K562 (cell line): ENCODE data around the gene SLC38A1. TPM values are rescaled to one million over a fixed set of nuclear protein-coding genes. Genes with fewer than 3 reads are reported as not detected.

Source experiments
- ATAC-seq: fragments of 200-7000 bp; cut with Tn5 transposase; 3 replicates; pipeline ENCODE4 v1.9.1; 2020; ENCODE audit warnings: moderate library complexity
- BruUV-seq: library from RNA; stranded (reverse); fragments of 400-500 nt; replicated peaks from 2 replicates; lab custom pipeline; 2021; lab: Mats Ljungman, UMichigan
- CTCF ChIA-PET: fragments of 300-600 bp; formaldehyde crosslinking; extraction: SDS; loops from one replicate; lab custom pipeline; 2021; ENCODE audit warnings: low intra/inter-chr PET ratio; lab: Yijun Ruan, JAX
- POLR2A ChIA-PET: fragments of 300-600, 350-650 bp; sonication (Branson Sonifier 250); formaldehyde crosslinking; extraction: SDS; loops from one replicate; lab custom pipeline; 2021; ENCODE audit warnings: antibody characterized with exemption, inconsistent platforms; lab: Yijun Ruan, JAX
- DNase-seq, 4 experiments: peaks; one replicate each; pipeline versions ENCODE4 v3.0.0 to v3.0.0-alpha.2; 2011 to 2018; ENCODE audit warnings: low spot score in 3 of 4, mixed read lengths in 3 of 4; ENCODE audit errors: extremely low read depth in 1 of 4
- FAIRE-seq: peaks from 2 replicates; lab custom pipeline; 2011; peaks lifted over from hg19 to GRCh38; lab: Jason Lieb, UNC
- H2AFZ ChIP-seq: 2 replicates; pipeline ENCODE4 v1.6.0; 2011; ENCODE audit warnings: low read depth, low read length, control low read depth, inconsistent platforms
- H3K27ac ChIP-seq: fragments of 200-600 bp; 3 replicates; pipeline ENCODE4 v1.8.0; 2011; ENCODE audit warnings: low read depth, mild to moderate bottlenecking, control low read depth, inconsistent platforms, low read length, moderate library complexity, mixed read lengths; ENCODE audit errors: extremely low read depth
- H3K27me3 ChIP-seq, 2 experiments: fragments of 300-600 bp in 1 of 2; 2 replicates in 1 of 2; 3 replicates in 1 of 2; pipeline versions ENCODE4 v1.6.0 to v1.8.0; 2011; ENCODE audit warnings: inconsistent platforms in 2 of 2, low read length in 2 of 2, mild to moderate bottlenecking in 1 of 2, mixed read lengths in 1 of 2, moderate library complexity in 1 of 2; ENCODE audit not compliant: control insufficient read depth in 2 of 2, insufficient read depth in 2 of 2
- H3K36me3 ChIP-seq: fragments of 300-600 bp; 3 replicates; pipeline ENCODE4 v1.8.0; 2011; ENCODE audit warnings: mild to moderate bottlenecking, low read length, inconsistent platforms; ENCODE audit not compliant: control insufficient read depth, insufficient read depth
- H3K4me1 ChIP-seq, 2 experiments: fragments of 200-600 bp in 1 of 2; replicated peaks in 1 of 2; 2 replicates in 1 of 2; 3 replicates in 1 of 2; pipeline versions ENCODE4 v1.5.1 to v1.8.0; 2011; ENCODE audit warnings: inconsistent platforms in 2 of 2, low read length in 2 of 2, mild to moderate bottlenecking in 1 of 2, mixed read lengths in 1 of 2, moderate library complexity in 1 of 2; ENCODE audit not compliant: control insufficient read depth in 2 of 2, insufficient read depth in 2 of 2
- H3K4me2 ChIP-seq: 2 replicates; pipeline ENCODE4 v1.6.1; 2011; ENCODE audit warnings: low read length, control low read depth, inconsistent platforms, mixed read lengths; ENCODE audit not compliant: insufficient read depth
- H3K4me3 ChIP-seq: fragments of 200-600 bp; sonication (generic), shearing (Covaris generic); 2 replicates; pipeline ENCODE4 v1.5.1; 2016; ENCODE audit warnings: control low read depth, inconsistent platforms
- H3K79me2 ChIP-seq: fragments of 200-600 bp; 3 replicates; pipeline ENCODE4 v1.8.0; 2011; ENCODE audit warnings: low read length, inconsistent platforms; ENCODE audit not compliant: control insufficient read depth, insufficient read depth
- H3K9ac ChIP-seq, 2 experiments: 2 replicates each; pipeline versions ENCODE4 v1.6.0 to v1.6.1; 2011; ENCODE audit warnings: low read depth in 2 of 2, low read length in 2 of 2, control low read depth in 1 of 2, inconsistent platforms in 1 of 2, mild to moderate bottlenecking in 1 of 2, mixed read lengths in 1 of 2; ENCODE audit not compliant: insufficient read depth in 1 of 2
- H3K9me1 ChIP-seq: one replicate; pipeline ENCODE4 v1.6.0; 2011; ENCODE audit warnings: inconsistent platforms, mild to moderate bottlenecking, low read length, moderate library complexity; ENCODE audit not compliant: control insufficient read depth, insufficient read depth
- H3K9me3 ChIP-seq: replicated peaks from 2 replicates; pipeline ENCODE4 v1.5.1; 2011; ENCODE audit warnings: low read depth, low read length, inconsistent platforms; ENCODE audit not compliant: control insufficient read depth, insufficient read depth
- H4K20me1 ChIP-seq: replicated peaks from 2 replicates; pipeline ENCODE4 v1.6.1; 2011; ENCODE audit warnings: low read length, inconsistent platforms, mixed read lengths; ENCODE audit not compliant: control insufficient read depth, insufficient read depth
- BMI1 ChIP-seq: fragments of 150-350 bp; IDR thresholded peaks from 2 replicates; pipeline ENCODE4 v1.6.1; 2014; ENCODE audit warnings: low read length
- GABPA ChIP-seq: fragments of 200-800 bp; sonication (Bioruptor generic); conservative IDR thresholded peaks from 2 replicates; pipeline ENCODE4 v1.6.1; 2016; ENCODE audit warnings: low read depth, missing genetic modification characterization, missing compliant biosample characterization
- HEY1 ChIP-seq: fragments of 250-450 bp; sonication (Bioruptor Pico); IDR thresholded peaks from 2 replicates; pipeline ENCODE4 v1.5.0; 2020; ENCODE audit warnings: mild to moderate bottlenecking, moderate library complexity, borderline replicate concordance
- KAT8 ChIP-seq: fragments of 450-650 bp; IDR thresholded peaks from 2 replicates; pipeline ENCODE4 v1.6.1; 2016; ENCODE audit warnings: low read depth, mild to moderate bottlenecking
- MEF2D ChIP-seq: conservative IDR thresholded peaks from 2 replicates; pipeline ENCODE4 v1.6.1; 2016; ENCODE audit warnings: low read depth, missing genetic modification characterization, missing compliant biosample characterization
- NFE2 ChIP-seq: IDR thresholded peaks from 2 replicates; pipeline ENCODE4 v1.6.1; 2014; ENCODE audit warnings: antibody characterized with exemption, low read depth
- PTTG1 ChIP-seq: fragments of 450-650 bp; IDR thresholded peaks from 2 replicates; pipeline ENCODE4 v1.6.1; 2016; ENCODE audit warnings: low read depth, mild to moderate bottlenecking, missing genetic modification characterization, missing compliant biosample characterization
- RBM22 ChIP-seq: fragments of 200-400 bp; formaldehyde crosslinking; IDR thresholded peaks from 2 replicates; pipeline ENCODE4 v1.6.1; 2018; ENCODE audit warnings: low read length, low read depth; ENCODE audit not compliant: poor library complexity, severe bottlenecking
- XRCC5 ChIP-seq: fragments of 200-400 bp; formaldehyde crosslinking; IDR thresholded peaks from 2 replicates; pipeline ENCODE4 v1.6.1; 2017; ENCODE audit warnings: low read depth, mild to moderate bottlenecking, low read length
- ZNF717 ChIP-seq: fragments of 250-450 bp; sonication (Bioruptor Pico); IDR thresholded peaks from 2 replicates; pipeline ENCODE4 v1.5.0; 2021
- WGBS: fragments of 100-300 bp; shearing (Covaris generic); methylation state at CpG from one replicate; pipeline ENCODE4 v1.1.6; 2016; ENCODE audit warnings: low coverage, mixed read lengths; ENCODE audit not compliant: insufficient coverage; ENCODE audit errors: missing lambda C conversion rate; 5-methylcytosine and 5-hydroxymethylcytosine counted together
- in situ Hi-C: fragments of 300-500 bp; cut with MboI; formaldehyde crosslinking; loops from 4 replicates; pipeline ENCODE4 v1.15.0; 2018; ENCODE audit warnings: inconsistent platforms, mixed read lengths
- intact Hi-C: fragments of 100-400 bp; cut with micrococcal nuclease; formaldehyde crosslinking; loops from 2 replicates; pipeline ENCODE4 v1.14.2; 2022
- polyA plus RNA-seq, 8 experiments: library from polyadenylated mRNA; depleted of rRNA in 4 of 8; stranded (reverse) in 5 of 8; unstranded in 3 of 8; fragments of >200 nt; fragmentation: Nextera tagmentation in 2 of 8; fragmentation: Illumina TruSeq in 1 of 8; extraction: Ambion mirVana in 2 of 8; extraction: Trizol in 1 of 8; gene quantifications; 2 replicates each; pipeline versions ENCODE4 v1.2.1 to v1.2.3, GENCODE V29; 2011 to 2014; ENCODE audit warnings: inconsistent platforms in 1 of 8, missing spikeins in 1 of 8
- total RNA-seq, 7 experiments: library from RNA; depleted of rRNA in 6 of 7; stranded (reverse); fragments of >200 nt in 6 of 7; fragmentation: Illumina TruSeq in 2 of 7; extraction: Trizol in 2 of 7; gene quantifications; 2 replicates each; pipeline versions ENCODE4 v1.2.1 to v1.2.3, GENCODE V29; 2011 to 2021; ENCODE audit warnings: low replicate concordance in 1 of 7
- TF ChIP-seq, protein P1 (sequence below): sonication (generic); formaldehyde crosslinking; IDR thresholded peaks from 2 replicates; pipeline ENCODE4 v1.5.0; 2020; ENCODE audit warnings: missing genetic modification reagents
- TF ChIP-seq, protein P2 (sequence below): fragments of 250-450 bp; sonication (Bioruptor Pico); IDR thresholded peaks from 2 replicates; pipeline ENCODE4 v1.6.1; 2021; ENCODE audit warnings: mild to moderate bottlenecking

SLC38A1 gene
- total and polyA plus RNA-seq, 9 of the 15 experiments (the other 6 are each of a cell fraction or from before 2014, with no cell fraction given), result 51.9 to 112 (median 75.0) TPM

DNA sequence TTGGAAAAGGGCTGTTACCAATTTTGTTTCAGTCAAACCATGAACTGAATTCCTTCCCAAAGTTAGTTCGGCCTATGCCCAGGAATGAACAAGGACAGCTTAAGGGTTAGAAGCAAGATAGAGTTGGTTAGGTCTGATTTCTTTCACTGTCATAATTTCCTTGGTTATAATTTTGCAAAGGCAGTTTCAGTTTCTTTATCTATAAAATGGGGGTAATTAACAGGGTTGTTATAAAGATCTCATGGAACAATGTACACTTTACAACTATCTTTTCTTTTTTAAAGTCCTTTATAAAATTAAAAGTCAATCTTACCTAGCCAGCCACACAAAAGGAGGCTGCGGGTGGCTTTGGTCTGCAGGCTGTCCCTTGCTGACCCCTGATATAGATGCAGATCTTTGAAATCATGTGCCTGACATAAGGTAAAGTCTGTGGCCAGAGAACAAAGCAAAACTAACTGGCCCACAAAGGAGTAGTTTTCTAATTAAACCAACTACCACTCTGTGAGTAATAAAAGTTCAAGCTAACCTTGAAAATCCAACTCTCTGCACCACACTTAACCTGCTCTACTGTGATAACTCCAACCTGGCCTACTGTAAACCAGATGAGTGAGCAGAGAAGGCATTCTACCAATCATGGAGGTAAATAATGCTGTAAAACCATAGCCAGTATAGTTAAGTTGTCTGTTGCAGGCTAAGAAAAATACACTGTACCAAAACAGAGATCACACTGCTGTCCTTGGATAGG lies 49.5 kb downstream of the SLC38A1 start:
- intact Hi-C loops, result no loop called here
- Histone ChIP-seq H3K9me1 (no peaks in the 10 kb centered on the region), H3K9ac (no peak overlapping the region), H3K4me1 (peaks cover 0 to 35% of the 10 kb centered on the region in 2 experiments; a peak in 4 of 5 replicates), H3K27me3 (no peaks in the 10 kb centered on the region), H4K20me1 (no peaks in the 10 kb centered on the region), H3K36me3 (peaks cover 82% of the 10 kb centered on the region), H3K79me2 (peaks cover 60% of the 10 kb centered on the region), H3K27ac (peak overlapping the region; percentile 83), H2AFZ (no peak overlapping the region), H3K9me3 (no peaks in the 10 kb centered on the region), H3K4me3 (no peak overlapping the region), H3K4me2 (peak overlapping the region; percentile 60)
- 71% methylated on average over 2 of the region's 2 CpGs for WGBS
- in situ Hi-C loops, result no loop called here
- TF ChIP-seq NFE2 (no peak), HEY1 (no peak), ZNF717 (CRISPR knock-in tag) (no peak), PTTG1 (tag) (0 out of 2 replicates have a peak, but pooled peaks have one; percentile 1), BMI1 (no peak), MEF2D (no peak), KAT8 (no peak), XRCC5 (no peak), GABPA (tag) (peak; percentile 9; the same call in 1 of the 2 replicates), RBM22 (no peak)
- TF ChIP-seq, protein P1, sequence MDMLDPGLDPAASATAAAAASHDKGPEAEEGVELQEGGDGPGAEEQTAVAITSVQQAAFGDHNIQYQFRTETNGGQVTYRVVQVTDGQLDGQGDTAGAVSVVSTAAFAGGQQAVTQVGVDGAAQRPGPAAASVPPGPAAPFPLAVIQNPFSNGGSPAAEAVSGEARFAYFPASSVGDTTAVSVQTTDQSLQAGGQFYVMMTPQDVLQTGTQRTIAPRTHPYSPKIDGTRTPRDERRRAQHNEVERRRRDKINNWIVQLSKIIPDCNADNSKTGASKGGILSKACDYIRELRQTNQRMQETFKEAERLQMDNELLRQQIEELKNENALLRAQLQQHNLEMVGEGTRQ, result no peak
- TF ChIP-seq, protein P2, sequence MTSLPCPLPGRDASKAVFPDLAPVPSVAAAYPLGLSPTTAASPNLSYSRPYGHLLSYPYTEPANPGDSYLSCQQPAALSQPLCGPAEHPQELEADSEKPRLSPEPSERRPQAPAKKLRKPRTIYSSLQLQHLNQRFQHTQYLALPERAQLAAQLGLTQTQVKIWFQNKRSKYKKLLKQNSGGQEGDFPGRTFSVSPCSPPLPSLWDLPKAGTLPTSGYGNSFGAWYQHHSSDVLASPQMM (CRISPR knock-in tag), result no peak
- ChIA-PET POLR2A (interaction anchor here (0.9 to 1.4 kb wide), 3 partner anchors 20 to 315 kb away, joined by 3 read pairs; no protein-coding TSS in a partner anchor), CTCF (no interaction called here)
- DNase-seq, result no peak
- peak; percentile 54 for FAIRE-seq
- no TSS peak for BruUV-seq
- ATAC-seq, result no peak; the same call in 1 of the 3 replicates
